ENCODE data around the gene DUSP6. TPM values are rescaled to one million over a fixed set of nuclear protein-coding genes. Genes with fewer than 3 reads are reported as not detected.

DUSP6 gene
- total and polyA plus RNA-seq, 9 of the 15 experiments (the other 6 are each of a cell fraction or from before 2014, with no cell fraction given): 0.04 to 0.60 (median 0.08) TPM; not detected in 2

- TF ChIP-seq NKRF (IDR thresholded peaks at IDR 0.05; ENCODE audit: borderline replicate concordance): no peak
- peak; percentile 28 for TF ChIP-seq GABPA (tag; conservative IDR thresholded peaks at IDR 0.05; ENCODE audit: low read depth)
- TF ChIP-seq ZNF23 (CRISPR knock-in tag; IDR thresholded peaks at IDR 0.05): no peak
- TF ChIP-seq POU5F1 (IDR thresholded peaks at IDR 0.05; ENCODE audit: borderline replicate concordance, low read depth, low read length, partially characterized antibody): no peak
- no peak for TF ChIP-seq TEAD2 (tag; IDR thresholded peaks at IDR 0.05)
- TF ChIP-seq SPI1 (IDR thresholded peaks at IDR 0.05; ENCODE audit: borderline replicate concordance, low read depth, low read length): peak; percentile 85
- TF ChIP-seq ZNF512 (tag; IDR thresholded peaks at IDR 0.05): peak; percentile 54; the same call in 1 of the 2 replicates
These were observed 5.5 kb downstream of the DUSP6 start (continued) for GRCh38 chr12:89346741-89347324.

Data from K562 (cell line).